WTC11 (cell line): ENCODE measurements around the gene RTKN. TPM values are rescaled to one million over a fixed set of nuclear protein-coding genes. Genes with fewer than 3 reads are reported as not detected.

Experiments
- ELF4 ChIP-seq: sonication (generic); formaldehyde crosslinking; IDR thresholded peaks from 2 replicates; pipeline ENCODE4 v1.8.1; 2022; ENCODE audit warnings: low read depth, mild to moderate bottlenecking, moderate library complexity, missing genetic modification reagents
- ESRRA ChIP-seq: sonication (generic); formaldehyde crosslinking; IDR thresholded peaks from 2 replicates; pipeline ENCODE4 v1.8.1; 2022; ENCODE audit warnings: mild to moderate bottlenecking, missing genetic modification reagents, borderline replicate concordance
- FOXJ3 ChIP-seq: sonication (generic); formaldehyde crosslinking; IDR thresholded peaks from 2 replicates; pipeline ENCODE4 v1.9.0; 2021; ENCODE audit warnings: missing genetic modification reagents, mild to moderate bottlenecking, borderline replicate concordance
- FOXP4 ChIP-seq: sonication (generic); formaldehyde crosslinking; IDR thresholded peaks from 2 replicates; pipeline ENCODE4 v1.8.0; 2022; ENCODE audit warnings: mild to moderate bottlenecking, missing genetic modification reagents
- NFE2L1 ChIP-seq: sonication (generic); formaldehyde crosslinking; IDR thresholded peaks from 2 replicates; pipeline ENCODE4 v1.8.1; 2023; ENCODE audit warnings: missing genetic modification reagents
- NR1H2 ChIP-seq: sonication (generic); formaldehyde crosslinking; IDR thresholded peaks from 2 replicates; pipeline ENCODE4 v1.9.0; 2021; ENCODE audit warnings: mild to moderate bottlenecking, moderate library complexity, missing genetic modification reagents
- RELA ChIP-seq: sonication (generic); formaldehyde crosslinking; IDR thresholded peaks from 2 replicates; pipeline ENCODE4 v1.8.1; 2022; ENCODE audit warnings: missing genetic modification reagents, mild to moderate bottlenecking, borderline replicate concordance
- TCF7 ChIP-seq: sonication (generic); formaldehyde crosslinking; IDR thresholded peaks from 2 replicates; pipeline ENCODE4 v1.8.0; 2022; ENCODE audit warnings: mild to moderate bottlenecking, low read depth, missing genetic modification reagents, moderate library complexity
- TEAD1 ChIP-seq: sonication (generic); formaldehyde crosslinking; IDR thresholded peaks from 2 replicates; pipeline ENCODE4 v1.8.0; 2022; ENCODE audit warnings: mild to moderate bottlenecking, missing genetic modification reagents
- TEAD4 ChIP-seq: sonication (generic); formaldehyde crosslinking; IDR thresholded peaks from 2 replicates; pipeline ENCODE4 v1.8.0; 2022; ENCODE audit warnings: mild to moderate bottlenecking, missing genetic modification reagents
- ZNF138 ChIP-seq: sonication (generic); formaldehyde crosslinking; conservative IDR thresholded peaks from 2 replicates; pipeline ENCODE4 v1.8.1; 2022; ENCODE audit warnings: mild to moderate bottlenecking, moderate library complexity, missing genetic modification reagents
- ZNF263 ChIP-seq: sonication (generic); formaldehyde crosslinking; IDR thresholded peaks from 2 replicates; pipeline ENCODE4 v1.8.1; 2022; ENCODE audit warnings: low read depth, mild to moderate bottlenecking, moderate library complexity, missing genetic modification reagents
- ZNF317 ChIP-seq: sonication (generic); formaldehyde crosslinking; IDR thresholded peaks from 2 replicates; pipeline ENCODE4 v1.8.1; 2023; ENCODE audit warnings: low read depth, mild to moderate bottlenecking, moderate library complexity, missing genetic modification reagents, borderline replicate concordance
- total RNA-seq: library from RNA; stranded (reverse); gene quantifications from 3 replicates; pipeline ENCODE4 v1.2.3, GENCODE V29; 2021
- TF ChIP-seq, protein P1 (sequence below): sonication (generic); formaldehyde crosslinking; IDR thresholded peaks from 2 replicates; pipeline ENCODE4 v1.8.0; 2022; ENCODE audit warnings: mild to moderate bottlenecking, missing genetic modification reagents
- TF ChIP-seq, protein P2 (sequence below): sonication (generic); formaldehyde crosslinking; conservative IDR thresholded peaks from 2 replicates; pipeline ENCODE4 v1.8.1; 2023; ENCODE audit warnings: mild to moderate bottlenecking, low read depth, missing genetic modification reagents, moderate library complexity
- TF ChIP-seq, protein P3 (sequence below): sonication (generic); formaldehyde crosslinking; IDR thresholded peaks from 2 replicates; pipeline ENCODE4 v1.8.0; 2022; ENCODE audit warnings: missing genetic modification reagents
- TF ChIP-seq, protein P4 (sequence below): fragments of 250-450 bp; sonication (Bioruptor Pico); IDR thresholded peaks from 2 replicates; pipeline ENCODE4 v1.9.0; 2021; ENCODE audit warnings: mild to moderate bottlenecking
- TF ChIP-seq, protein P5 (sequence below): fragments of 250-450 bp; sonication (Bioruptor Pico); IDR thresholded peaks from 2 replicates; pipeline ENCODE4 v2.1.2; 2022; ENCODE audit warnings: mild to moderate bottlenecking, moderate library complexity
- TF ChIP-seq, protein P6 (sequence below): sonication (generic); formaldehyde crosslinking; IDR thresholded peaks from 2 replicates; pipeline ENCODE4 v1.8.0; 2022; ENCODE audit warnings: mild to moderate bottlenecking, missing genetic modification reagents

Gene RTKN
- total RNA-seq, 1 experiment from 2014 or later, result 80.1 TPM

- TF ChIP-seq, protein P1, sequence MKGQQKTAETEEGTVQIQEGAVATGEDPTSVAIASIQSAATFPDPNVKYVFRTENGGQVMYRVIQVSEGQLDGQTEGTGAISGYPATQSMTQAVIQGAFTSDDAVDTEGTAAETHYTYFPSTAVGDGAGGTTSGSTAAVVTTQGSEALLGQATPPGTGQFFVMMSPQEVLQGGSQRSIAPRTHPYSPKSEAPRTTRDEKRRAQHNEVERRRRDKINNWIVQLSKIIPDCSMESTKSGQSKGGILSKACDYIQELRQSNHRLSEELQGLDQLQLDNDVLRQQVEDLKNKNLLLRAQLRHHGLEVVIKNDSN (CRISPR knock-in tag), result no peak
- TF ChIP-seq ELF4, result no peak
- TF ChIP-seq, protein P2, sequence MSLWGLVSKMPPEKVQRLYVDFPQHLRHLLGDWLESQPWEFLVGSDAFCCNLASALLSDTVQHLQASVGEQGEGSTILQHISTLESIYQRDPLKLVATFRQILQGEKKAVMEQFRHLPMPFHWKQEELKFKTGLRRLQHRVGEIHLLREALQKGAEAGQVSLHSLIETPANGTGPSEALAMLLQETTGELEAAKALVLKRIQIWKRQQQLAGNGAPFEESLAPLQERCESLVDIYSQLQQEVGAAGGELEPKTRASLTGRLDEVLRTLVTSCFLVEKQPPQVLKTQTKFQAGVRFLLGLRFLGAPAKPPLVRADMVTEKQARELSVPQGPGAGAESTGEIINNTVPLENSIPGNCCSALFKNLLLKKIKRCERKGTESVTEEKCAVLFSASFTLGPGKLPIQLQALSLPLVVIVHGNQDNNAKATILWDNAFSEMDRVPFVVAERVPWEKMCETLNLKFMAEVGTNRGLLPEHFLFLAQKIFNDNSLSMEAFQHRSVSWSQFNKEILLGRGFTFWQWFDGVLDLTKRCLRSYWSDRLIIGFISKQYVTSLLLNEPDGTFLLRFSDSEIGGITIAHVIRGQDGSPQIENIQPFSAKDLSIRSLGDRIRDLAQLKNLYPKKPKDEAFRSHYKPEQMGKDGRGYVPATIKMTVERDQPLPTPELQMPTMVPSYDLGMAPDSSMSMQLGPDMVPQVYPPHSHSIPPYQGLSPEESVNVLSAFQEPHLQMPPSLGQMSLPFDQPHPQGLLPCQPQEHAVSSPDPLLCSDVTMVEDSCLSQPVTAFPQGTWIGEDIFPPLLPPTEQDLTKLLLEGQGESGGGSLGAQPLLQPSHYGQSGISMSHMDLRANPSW (CRISPR knock-in tag), result no peak
- no peak for TF ChIP-seq FOXJ3
- TF ChIP-seq, protein P3, sequence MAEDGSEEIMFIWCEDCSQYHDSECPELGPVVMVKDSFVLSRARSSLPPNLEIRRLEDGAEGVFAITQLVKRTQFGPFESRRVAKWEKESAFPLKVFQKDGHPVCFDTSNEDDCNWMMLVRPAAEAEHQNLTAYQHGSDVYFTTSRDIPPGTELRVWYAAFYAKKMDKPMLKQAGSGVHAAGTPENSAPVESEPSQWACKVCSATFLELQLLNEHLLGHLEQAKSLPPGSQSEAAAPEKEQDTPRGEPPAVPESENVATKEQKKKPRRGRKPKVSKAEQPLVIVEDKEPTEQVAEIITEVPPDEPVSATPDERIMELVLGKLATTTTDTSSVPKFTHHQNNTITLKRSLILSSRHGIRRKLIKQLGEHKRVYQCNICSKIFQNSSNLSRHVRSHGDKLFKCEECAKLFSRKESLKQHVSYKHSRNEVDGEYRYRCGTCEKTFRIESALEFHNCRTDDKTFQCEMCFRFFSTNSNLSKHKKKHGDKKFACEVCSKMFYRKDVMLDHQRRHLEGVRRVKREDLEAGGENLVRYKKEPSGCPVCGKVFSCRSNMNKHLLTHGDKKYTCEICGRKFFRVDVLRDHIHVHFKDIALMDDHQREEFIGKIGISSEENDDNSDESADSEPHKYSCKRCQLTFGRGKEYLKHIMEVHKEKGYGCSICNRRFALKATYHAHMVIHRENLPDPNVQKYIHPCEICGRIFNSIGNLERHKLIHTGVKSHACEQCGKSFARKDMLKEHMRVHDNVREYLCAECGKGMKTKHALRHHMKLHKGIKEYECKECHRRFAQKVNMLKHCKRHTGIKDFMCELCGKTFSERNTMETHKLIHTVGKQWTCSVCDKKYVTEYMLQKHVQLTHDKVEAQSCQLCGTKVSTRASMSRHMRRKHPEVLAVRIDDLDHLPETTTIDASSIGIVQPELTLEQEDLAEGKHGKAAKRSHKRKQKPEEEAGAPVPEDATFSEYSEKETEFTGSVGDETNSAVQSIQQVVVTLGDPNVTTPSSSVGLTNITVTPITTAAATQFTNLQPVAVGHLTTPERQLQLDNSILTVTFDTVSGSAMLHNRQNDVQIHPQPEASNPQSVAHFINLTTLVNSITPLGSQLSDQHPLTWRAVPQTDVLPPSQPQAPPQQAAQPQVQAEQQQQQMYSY (CRISPR knock-in tag), result no peak
- no peak for TF ChIP-seq ESRRA (CRISPR knock-in tag)
- no peak for TF ChIP-seq FOXP4
- TF ChIP-seq NR1H2 (CRISPR knock-in tag), result no peak
- no peak for TF ChIP-seq ZNF317 (CRISPR knock-in tag)
- TF ChIP-seq, protein P4, sequence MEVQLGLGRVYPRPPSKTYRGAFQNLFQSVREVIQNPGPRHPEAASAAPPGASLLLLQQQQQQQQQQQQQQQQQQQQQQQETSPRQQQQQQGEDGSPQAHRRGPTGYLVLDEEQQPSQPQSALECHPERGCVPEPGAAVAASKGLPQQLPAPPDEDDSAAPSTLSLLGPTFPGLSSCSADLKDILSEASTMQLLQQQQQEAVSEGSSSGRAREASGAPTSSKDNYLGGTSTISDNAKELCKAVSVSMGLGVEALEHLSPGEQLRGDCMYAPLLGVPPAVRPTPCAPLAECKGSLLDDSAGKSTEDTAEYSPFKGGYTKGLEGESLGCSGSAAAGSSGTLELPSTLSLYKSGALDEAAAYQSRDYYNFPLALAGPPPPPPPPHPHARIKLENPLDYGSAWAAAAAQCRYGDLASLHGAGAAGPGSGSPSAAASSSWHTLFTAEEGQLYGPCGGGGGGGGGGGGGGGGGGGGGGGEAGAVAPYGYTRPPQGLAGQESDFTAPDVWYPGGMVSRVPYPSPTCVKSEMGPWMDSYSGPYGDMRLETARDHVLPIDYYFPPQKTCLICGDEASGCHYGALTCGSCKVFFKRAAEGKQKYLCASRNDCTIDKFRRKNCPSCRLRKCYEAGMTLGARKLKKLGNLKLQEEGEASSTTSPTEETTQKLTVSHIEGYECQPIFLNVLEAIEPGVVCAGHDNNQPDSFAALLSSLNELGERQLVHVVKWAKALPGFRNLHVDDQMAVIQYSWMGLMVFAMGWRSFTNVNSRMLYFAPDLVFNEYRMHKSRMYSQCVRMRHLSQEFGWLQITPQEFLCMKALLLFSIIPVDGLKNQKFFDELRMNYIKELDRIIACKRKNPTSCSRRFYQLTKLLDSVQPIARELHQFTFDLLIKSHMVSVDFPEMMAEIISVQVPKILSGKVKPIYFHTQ (CRISPR knock-in tag), result no peak
- TF ChIP-seq TEAD4 (CRISPR knock-in tag), result no peak
- TF ChIP-seq TEAD1 (CRISPR knock-in tag), result 0 out of 2 replicates have a peak, but pooled peaks have one; percentile 47
- TF ChIP-seq NFE2L1, result no peak
- no peak for TF ChIP-seq TCF7
- TF ChIP-seq, protein P5, sequence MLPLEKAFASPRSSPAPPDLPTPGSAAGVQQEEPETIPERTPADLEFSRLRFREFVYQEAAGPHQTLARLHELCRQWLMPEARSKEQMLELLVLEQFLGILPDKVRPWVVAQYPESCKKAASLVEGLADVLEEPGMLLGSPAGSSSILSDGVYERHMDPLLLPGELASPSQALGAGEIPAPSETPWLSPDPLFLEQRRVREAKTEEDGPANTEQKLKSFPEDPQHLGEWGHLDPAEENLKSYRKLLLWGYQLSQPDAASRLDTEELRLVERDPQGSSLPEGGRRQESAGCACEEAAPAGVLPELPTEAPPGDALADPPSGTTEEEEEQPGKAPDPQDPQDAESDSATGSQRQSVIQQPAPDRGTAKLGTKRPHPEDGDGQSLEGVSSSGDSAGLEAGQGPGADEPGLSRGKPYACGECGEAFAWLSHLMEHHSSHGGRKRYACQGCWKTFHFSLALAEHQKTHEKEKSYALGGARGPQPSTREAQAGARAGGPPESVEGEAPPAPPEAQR (CRISPR knock-in tag), result no peak
- TF ChIP-seq ZNF263 (CRISPR knock-in tag), result no peak
- TF ChIP-seq, protein P6, sequence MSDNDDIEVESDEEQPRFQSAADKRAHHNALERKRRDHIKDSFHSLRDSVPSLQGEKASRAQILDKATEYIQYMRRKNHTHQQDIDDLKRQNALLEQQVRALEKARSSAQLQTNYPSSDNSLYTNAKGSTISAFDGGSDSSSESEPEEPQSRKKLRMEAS, result no peak
- TF ChIP-seq RELA (CRISPR knock-in tag), result no peak
- TF ChIP-seq ZNF138, result 0 out of 2 replicates have a peak, but pooled peaks have one; percentile 19
Observed at GRCh38 chr2:74424139-74424992, 17.4 kb downstream of the RTKN start (continued).
